D341Med (cell line): ENCODE measurements around the gene DPF1.

Source experiments
- DNase-seq: peaks from one replicate; pipeline ENCODE4 v3.0.0; 2012; ENCODE audit warnings: low spot score

The DPF1 gene

DNA sequence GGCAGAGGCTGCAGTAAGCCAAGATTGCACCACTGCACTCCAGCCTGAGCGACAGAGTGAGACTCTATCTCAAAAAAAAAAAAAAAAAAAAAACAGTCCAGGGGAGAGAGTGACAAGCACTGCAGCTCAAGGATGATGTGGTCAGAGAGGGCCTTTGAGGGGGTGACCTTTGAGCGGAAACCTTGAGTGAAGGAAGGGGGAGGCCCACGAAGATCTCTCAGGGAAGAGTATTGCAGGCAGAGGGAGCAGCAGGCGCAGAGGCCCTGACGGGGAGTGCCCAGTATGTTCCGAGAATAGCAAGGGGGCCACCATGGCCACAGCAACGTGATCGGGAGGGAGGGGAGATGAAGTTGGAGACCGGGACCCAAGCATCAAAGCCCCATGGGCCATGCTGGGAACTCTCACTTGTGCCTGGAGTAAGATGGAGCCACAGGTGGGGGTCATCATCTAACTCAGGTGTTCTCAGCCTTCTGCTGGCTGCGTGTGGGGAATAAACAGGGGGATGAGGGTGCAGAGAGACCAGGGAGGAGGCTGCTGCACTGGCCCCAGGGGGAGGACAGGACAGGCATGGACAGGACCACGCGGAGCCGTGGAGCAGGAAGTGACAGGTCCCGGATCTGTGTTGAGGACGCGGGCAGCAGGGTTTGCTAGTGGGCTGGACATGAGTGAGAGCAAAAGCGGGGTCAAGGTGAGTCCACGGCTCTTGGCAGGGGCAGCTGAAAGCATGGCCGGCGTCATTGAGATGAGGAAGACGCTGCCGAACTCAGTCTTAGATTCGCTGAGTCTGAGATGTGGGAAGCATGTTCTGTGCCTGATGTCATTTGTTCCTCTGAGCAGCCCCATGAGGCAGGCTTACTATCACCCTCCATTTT is 60.4 kb downstream of the DPF1 start:
- no peak for DNase-seq

- DNase-seq, result no peak
Observed at GRCh38 chr19:38162632-38163031, 61.4 kb downstream of the DPF1 start.

DNA sequence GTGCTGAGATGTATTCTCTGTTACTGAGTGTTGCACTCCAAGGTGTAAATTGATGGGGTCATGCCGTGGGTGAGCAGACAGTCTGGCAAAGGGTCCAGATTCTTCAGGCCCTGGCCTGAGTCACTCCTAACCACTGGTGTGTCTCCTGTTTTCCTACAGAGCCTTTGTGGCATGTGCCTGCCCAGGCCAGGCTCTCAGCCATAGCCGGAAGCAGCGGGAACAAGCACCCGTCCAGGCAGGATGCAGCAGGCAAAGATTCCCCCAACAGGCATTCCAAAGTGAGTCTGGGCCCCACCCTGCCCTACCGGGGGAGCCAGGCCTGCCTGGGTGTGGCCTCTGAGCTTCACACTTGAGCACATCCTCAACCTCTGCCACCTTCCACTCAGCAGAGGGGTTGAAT is 61.9 kb downstream of the DPF1 start:
- no peak for DNase-seq
